ENCODE results near the gene CCBE1. TPM values are rescaled to one million over a fixed set of nuclear protein-coding genes. Genes with fewer than 3 reads are reported as not detected.

The CCBE1 gene
- total and polyA plus RNA-seq, 10 donors = 0.06 to 0.93 (median 0.23) TPM

DNA sequence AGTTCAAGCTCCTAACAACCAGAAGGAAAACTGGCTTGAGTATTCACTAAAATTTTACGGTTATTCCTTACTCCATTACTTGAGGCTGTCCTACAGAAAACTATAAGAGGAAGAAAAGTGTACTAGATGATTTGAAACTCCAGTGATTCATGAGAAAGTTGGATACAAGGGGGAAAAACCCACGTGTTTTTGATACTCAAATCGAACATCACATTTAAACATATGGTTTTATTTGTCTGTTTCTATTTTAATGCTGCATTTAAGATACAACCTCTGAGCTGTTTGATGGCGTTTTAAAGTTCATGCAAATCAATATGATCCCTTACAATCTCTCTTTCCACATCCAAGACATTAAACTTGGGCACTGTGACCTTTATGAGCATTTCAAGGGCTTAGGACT is 213.1 kb downstream of the CCBE1 start:
- Histone ChIP-seq H3K9me3 (no peaks in the 10 kb centered on the region), H3K27me3 (replicated peaks in 1 of 7) (no peaks in the 10 kb centered on the region), H3K27ac (no peak overlapping the region), H3K4me3 (no peak overlapping the region), H3K36me3 (no peaks in the 10 kb centered on the region), H3K4me1 (no peaks in the 10 kb centered on the region)
- intact Hi-C loops (cut with DNase I; ENCODE audit: low total_unique reads) = no loop called here
- TF ChIP-seq, protein P1, sequence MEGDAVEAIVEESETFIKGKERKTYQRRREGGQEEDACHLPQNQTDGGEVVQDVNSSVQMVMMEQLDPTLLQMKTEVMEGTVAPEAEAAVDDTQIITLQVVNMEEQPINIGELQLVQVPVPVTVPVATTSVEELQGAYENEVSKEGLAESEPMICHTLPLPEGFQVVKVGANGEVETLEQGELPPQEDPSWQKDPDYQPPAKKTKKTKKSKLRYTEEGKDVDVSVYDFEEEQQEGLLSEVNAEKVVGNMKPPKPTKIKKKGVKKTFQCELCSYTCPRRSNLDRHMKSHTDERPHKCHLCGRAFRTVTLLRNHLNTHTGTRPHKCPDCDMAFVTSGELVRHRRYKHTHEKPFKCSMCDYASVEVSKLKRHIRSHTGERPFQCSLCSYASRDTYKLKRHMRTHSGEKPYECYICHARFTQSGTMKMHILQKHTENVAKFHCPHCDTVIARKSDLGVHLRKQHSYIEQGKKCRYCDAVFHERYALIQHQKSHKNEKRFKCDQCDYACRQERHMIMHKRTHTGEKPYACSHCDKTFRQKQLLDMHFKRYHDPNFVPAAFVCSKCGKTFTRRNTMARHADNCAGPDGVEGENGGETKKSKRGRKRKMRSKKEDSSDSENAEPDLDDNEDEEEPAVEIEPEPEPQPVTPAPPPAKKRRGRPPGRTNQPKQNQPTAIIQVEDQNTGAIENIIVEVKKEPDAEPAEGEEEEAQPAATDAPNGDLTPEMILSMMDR (IDR thresholded peaks at IDR 0.05 in 8 of 11, conservative IDR thresholded peaks at IDR 0.05 in 3 of 11) = no peak
- TF ChIP-seq POLR2AphosphoS5 (IDR thresholded peaks at IDR 0.05) (no peak), POLR2A (IDR thresholded peaks at IDR 0.05) (no peak)
- no peak for DNase-seq
- WGBS, 5 donors = 57 to 69% (median 62%) methylated on average over 4 of the region's 4 CpGs

DNA sequence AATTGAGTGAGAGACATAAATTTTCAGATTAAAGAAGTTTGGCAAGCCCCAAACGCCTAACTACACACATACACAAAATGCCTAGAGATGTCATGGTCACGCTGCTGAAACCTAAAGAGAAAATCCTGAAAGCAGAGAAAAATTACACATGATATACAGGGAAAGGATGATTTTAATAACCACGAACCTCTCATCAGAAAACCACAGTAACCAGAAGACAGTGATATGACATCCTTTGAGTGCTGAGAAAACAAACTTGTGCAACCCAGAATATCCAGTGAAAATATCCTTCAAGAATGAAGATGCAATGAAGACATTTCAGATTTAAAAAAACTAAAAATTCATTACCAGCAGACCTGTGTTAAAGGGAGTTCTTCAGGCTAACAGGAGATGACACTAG is 215.8 kb downstream of the CCBE1 start:
- no peaks in the 10 kb centered on the region for H3K4me1 ChIP-seq
- no peaks in the 10 kb centered on the region for H3K9me3 ChIP-seq
- intact Hi-C loops (cut with DNase I; ENCODE audit: low total_unique reads) = no loop called here
- TF ChIP-seq, protein P1 (IDR thresholded peaks at IDR 0.05 in 8 of 11, conservative IDR thresholded peaks at IDR 0.05 in 3 of 11) = no peak
- TF ChIP-seq POLR2AphosphoS5 (IDR thresholded peaks at IDR 0.05) = no peak
- TF ChIP-seq POLR2A (IDR thresholded peaks at IDR 0.05) = no peak
- no peak overlapping the region for H3K4me3 ChIP-seq
- H3K27ac ChIP-seq = no peak overlapping the region
- H3K27me3 ChIP-seq (replicated peaks in 1 of 7) = no peaks in the 10 kb centered on the region
- 62 to 80% (median 69%) methylated on average over 3 of the region's 3 CpGs for WGBS, 5 donors
- no peaks in the 10 kb centered on the region for H3K36me3 ChIP-seq
- no peak for DNase-seq

DNA sequence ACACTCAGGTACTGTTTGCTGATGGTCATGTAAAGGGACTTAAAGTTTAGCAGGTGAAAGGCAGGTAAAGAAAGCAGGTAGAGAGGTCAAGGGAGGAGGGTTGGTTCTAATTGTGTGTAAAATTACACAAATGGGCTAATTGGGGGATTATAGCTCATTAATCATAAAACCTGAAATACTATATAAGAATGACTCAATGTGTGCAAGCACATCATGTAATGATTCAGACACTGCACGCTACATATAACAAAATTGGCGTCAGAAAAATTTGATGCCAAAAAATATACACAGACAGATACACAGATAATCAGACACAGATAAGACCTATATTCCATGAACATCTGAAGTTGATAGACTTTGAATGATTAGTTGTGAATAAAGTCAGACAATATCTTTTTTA is 217.4 kb downstream of the CCBE1 start:
- Histone ChIP-seq H3K27me3 (replicated peaks in 1 of 7) (peaks cover 0 to 12% (median 0%) of the 10 kb centered on the region in 7 donors), H3K9me3 (no peaks in the 10 kb centered on the region), H3K36me3 (no peaks in the 10 kb centered on the region), H3K4me1 (no peaks in the 10 kb centered on the region), H3K4me3 (no peak overlapping the region), H3K27ac (no peak overlapping the region)
- intact Hi-C loops (cut with DNase I; ENCODE audit: low total_unique reads) = no loop called here
- no peak for DNase-seq
- TF ChIP-seq, protein P1 (IDR thresholded peaks at IDR 0.05 in 8 of 11, conservative IDR thresholded peaks at IDR 0.05 in 3 of 11) = no peak
- no peak for TF ChIP-seq POLR2A (IDR thresholded peaks at IDR 0.05)
- WGBS, 5 donors = 91 to 100% (median 92%) methylated on average over 2 of the region's 2 CpGs

DNA sequence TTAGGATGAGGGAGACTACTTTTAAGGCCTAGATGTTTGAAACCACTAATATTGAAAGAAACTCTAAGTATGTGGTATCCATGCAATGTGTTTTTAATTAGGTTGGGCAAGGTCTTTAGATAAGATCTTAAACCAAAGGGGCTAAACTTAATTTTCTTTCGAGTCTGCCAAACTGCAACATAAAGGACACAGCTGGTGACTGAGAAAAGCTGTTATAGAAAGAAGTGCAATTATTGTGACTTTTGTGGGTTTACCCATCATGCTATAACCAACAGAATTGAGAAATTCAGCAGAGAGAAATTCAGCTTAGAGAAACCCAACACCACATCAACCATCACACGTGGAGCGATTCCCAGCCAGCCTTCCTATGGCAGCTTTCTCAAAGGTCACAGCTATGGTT is 218.6 kb downstream of the CCBE1 start:
- H3K4me1 ChIP-seq = no peaks in the 10 kb centered on the region
- H3K27me3 ChIP-seq (replicated peaks in 1 of 7) = peaks cover 0 to 14% (median 0%) of the 10 kb centered on the region in 7 donors
- no peak for DNase-seq
- H3K36me3 ChIP-seq = no peaks in the 10 kb centered on the region
- H3K27ac ChIP-seq = no peak overlapping the region
- WGBS, 5 donors = 49 to 75% (median 68%) methylated on average over 3 of the region's 3 CpGs
- intact Hi-C loops (cut with DNase I; ENCODE audit: low total_unique reads) = no loop called here
- TF ChIP-seq POLR2A (IDR thresholded peaks at IDR 0.05) (no peak), POLR2AphosphoS5 (IDR thresholded peaks at IDR 0.05) (no peak)
- TF ChIP-seq, protein P1 (IDR thresholded peaks at IDR 0.05 in 8 of 11, conservative IDR thresholded peaks at IDR 0.05 in 3 of 11) = no peak
- H3K4me3 ChIP-seq = no peak overlapping the region
- no peaks in the 10 kb centered on the region for H3K9me3 ChIP-seq
